ENCODE results near the gene IL18RAP.

Gene IL18RAP

GRCh38 chr2:102425441-102426132 is 2.6 kb downstream of the IL18RAP start:
- TF ChIP-seq FOXM1 (IDR thresholded peaks at IDR 0.05; ENCODE audit: borderline replicate concordance, low read depth) (no peak), ZBTB7A (IDR thresholded peaks at IDR 0.05; ENCODE audit: low read depth) (no peak), RAD21 (IDR thresholded peaks at IDR 0.05; ENCODE audit: low read depth) (no peak), TCF12 (IDR thresholded peaks at IDR 0.05; ENCODE audit: low read depth) (no peak), TEAD4 (IDR thresholded peaks at IDR 0.05) (no peak)
- TF ChIP-seq, protein P1, sequence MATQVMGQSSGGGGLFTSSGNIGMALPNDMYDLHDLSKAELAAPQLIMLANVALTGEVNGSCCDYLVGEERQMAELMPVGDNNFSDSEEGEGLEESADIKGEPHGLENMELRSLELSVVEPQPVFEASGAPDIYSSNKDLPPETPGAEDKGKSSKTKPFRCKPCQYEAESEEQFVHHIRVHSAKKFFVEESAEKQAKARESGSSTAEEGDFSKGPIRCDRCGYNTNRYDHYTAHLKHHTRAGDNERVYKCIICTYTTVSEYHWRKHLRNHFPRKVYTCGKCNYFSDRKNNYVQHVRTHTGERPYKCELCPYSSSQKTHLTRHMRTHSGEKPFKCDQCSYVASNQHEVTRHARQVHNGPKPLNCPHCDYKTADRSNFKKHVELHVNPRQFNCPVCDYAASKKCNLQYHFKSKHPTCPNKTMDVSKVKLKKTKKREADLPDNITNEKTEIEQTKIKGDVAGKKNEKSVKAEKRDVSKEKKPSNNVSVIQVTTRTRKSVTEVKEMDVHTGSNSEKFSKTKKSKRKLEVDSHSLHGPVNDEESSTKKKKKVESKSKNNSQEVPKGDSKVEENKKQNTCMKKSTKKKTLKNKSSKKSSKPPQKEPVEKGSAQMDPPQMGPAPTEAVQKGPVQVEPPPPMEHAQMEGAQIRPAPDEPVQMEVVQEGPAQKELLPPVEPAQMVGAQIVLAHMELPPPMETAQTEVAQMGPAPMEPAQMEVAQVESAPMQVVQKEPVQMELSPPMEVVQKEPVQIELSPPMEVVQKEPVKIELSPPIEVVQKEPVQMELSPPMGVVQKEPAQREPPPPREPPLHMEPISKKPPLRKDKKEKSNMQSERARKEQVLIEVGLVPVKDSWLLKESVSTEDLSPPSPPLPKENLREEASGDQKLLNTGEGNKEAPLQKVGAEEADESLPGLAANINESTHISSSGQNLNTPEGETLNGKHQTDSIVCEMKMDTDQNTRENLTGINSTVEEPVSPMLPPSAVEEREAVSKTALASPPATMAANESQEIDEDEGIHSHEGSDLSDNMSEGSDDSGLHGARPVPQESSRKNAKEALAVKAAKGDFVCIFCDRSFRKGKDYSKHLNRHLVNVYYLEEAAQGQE (IDR thresholded peaks at IDR 0.05; ENCODE audit: low read depth) = no peak

- TF ChIP-seq TCF12 (IDR thresholded peaks at IDR 0.05; ENCODE audit: low read depth) (no peak), TAF1 (IDR thresholded peaks at IDR 0.05; ENCODE audit: low read depth) (no peak), YY1 (IDR thresholded peaks at IDR 0.05; ENCODE audit: low read depth) (no peak), EP300 (IDR thresholded peaks at IDR 0.05; ENCODE audit: borderline replicate concordance) (no peak), NFIC (IDR thresholded peaks at IDR 0.05) (no peak), EGR1 (IDR thresholded peaks at IDR 0.05) (no peak), ZBTB7A (IDR thresholded peaks at IDR 0.05; ENCODE audit: low read depth) (no peak), FOXM1 (IDR thresholded peaks at IDR 0.05; ENCODE audit: borderline replicate concordance, low read depth) (no peak), TEAD4 (IDR thresholded peaks at IDR 0.05) (no peak), CEBPB (IDR thresholded peaks at IDR 0.05) (no peak), USF1 (IDR thresholded peaks at IDR 0.05) (no peak), RAD21 (IDR thresholded peaks at IDR 0.05; ENCODE audit: low read depth) (no peak), CREB1 (IDR thresholded peaks at IDR 0.05; ENCODE audit: low read depth) (no peak)
- TF ChIP-seq, protein P1 (IDR thresholded peaks at IDR 0.05; ENCODE audit: low read depth) = no peak
- TF ChIP-seq, protein P2, sequence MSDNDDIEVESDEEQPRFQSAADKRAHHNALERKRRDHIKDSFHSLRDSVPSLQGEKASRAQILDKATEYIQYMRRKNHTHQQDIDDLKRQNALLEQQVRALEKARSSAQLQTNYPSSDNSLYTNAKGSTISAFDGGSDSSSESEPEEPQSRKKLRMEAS (IDR thresholded peaks at IDR 0.05) = no peak
These were observed 4.3 kb downstream of the IL18RAP start for GRCh38 chr2:102427249-102427648.

DNA sequence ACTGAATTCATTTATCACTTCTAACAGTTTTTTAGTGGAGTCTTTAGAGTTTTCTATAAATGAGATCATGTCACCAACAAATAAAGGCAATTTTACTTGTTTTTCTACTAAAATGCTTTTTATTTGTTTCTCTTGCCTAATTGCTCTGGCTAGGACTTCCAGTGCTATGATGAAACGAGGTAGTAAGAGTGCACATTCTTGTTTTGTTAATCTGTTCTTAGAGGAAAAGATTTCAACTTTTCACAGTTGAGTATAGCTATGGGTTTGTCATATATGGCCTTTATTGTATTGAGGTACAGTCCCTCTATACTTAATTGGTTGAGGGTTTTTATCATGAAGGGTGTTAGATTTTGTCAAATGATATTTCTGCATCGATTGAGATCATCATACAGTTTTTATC is 5.6 kb downstream of the IL18RAP start:
- TF ChIP-seq, protein P2 (IDR thresholded peaks at IDR 0.05) = no peak
- TF ChIP-seq TEAD4 (IDR thresholded peaks at IDR 0.05) (no peak), TAF1 (IDR thresholded peaks at IDR 0.05; ENCODE audit: low read depth) (no peak), USF1 (IDR thresholded peaks at IDR 0.05) (no peak), EGR1 (IDR thresholded peaks at IDR 0.05) (no peak), CEBPB (IDR thresholded peaks at IDR 0.05) (no peak), TCF12 (IDR thresholded peaks at IDR 0.05; ENCODE audit: low read depth) (no peak), FOXM1 (IDR thresholded peaks at IDR 0.05; ENCODE audit: borderline replicate concordance, low read depth) (no peak), ZBTB7A (IDR thresholded peaks at IDR 0.05; ENCODE audit: low read depth) (no peak)
- TF ChIP-seq, protein P1 (IDR thresholded peaks at IDR 0.05; ENCODE audit: low read depth) = no peak

DNA sequence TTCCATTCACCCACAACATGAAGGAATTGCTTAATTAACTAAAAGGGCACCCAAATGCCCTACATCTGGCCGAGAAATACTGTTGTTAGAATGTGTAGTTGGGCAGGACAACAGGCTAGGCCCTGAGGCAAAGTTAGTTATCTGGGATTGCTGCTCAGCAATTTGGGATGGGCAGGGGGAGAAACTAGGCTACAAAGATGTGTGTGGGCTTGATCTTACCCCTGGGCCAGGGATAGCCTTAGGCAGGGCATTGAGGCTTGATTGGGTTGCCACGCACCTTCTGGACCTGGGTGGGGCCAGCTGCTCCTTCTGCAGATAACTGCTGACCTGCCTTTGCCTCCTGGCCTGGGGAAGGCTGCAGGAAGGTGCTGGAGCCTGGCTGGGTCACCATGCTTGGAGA is 9.4 kb downstream of the IL18RAP start:
- TF ChIP-seq USF1 (IDR thresholded peaks at IDR 0.05) (no peak), FOXM1 (IDR thresholded peaks at IDR 0.05; ENCODE audit: borderline replicate concordance, low read depth) (no peak), NFIC (IDR thresholded peaks at IDR 0.05) (no peak), CEBPB (IDR thresholded peaks at IDR 0.05) (no peak), TCF12 (IDR thresholded peaks at IDR 0.05; ENCODE audit: low read depth) (no peak), ZBTB7A (IDR thresholded peaks at IDR 0.05; ENCODE audit: low read depth) (no peak)
- TF ChIP-seq, protein P1 (IDR thresholded peaks at IDR 0.05; ENCODE audit: low read depth) = no peak
